CMK (cell line): ENCODE data around the gene SLC16A5.
"Not testable (repeated sequence)": the region's sequence is repeated elsewhere in the genome, so short reads cannot be mapped to it uniquely, and the experiment has no call there.

Experiments used
- DNase-seq: peaks from one replicate; pipeline ENCODE4 v3.0.0-alpha.2; 2010; ENCODE audit warnings: low read depth

SLC16A5 gene

DNA sequence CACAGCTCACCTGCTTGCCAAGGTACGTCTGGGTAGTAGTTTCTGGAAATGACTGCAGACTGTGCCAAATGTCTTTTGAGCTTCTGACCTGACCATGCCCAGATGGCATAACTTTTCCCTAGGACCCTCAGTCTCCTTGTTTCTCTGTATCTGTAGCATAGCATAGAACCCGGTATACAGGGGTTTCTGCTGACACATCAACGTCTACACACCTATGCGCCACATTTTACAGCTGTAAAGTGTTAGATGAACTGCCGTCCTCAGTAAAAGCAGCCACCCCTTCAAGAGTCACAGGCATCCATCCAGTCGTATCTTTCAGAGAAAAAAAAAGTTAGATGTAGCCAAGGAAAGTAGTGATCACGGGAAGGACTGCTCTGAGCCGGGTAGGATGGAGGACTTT lies 23.3 kb upstream of the SLC16A5 start:
- no peak for DNase-seq

DNA sequence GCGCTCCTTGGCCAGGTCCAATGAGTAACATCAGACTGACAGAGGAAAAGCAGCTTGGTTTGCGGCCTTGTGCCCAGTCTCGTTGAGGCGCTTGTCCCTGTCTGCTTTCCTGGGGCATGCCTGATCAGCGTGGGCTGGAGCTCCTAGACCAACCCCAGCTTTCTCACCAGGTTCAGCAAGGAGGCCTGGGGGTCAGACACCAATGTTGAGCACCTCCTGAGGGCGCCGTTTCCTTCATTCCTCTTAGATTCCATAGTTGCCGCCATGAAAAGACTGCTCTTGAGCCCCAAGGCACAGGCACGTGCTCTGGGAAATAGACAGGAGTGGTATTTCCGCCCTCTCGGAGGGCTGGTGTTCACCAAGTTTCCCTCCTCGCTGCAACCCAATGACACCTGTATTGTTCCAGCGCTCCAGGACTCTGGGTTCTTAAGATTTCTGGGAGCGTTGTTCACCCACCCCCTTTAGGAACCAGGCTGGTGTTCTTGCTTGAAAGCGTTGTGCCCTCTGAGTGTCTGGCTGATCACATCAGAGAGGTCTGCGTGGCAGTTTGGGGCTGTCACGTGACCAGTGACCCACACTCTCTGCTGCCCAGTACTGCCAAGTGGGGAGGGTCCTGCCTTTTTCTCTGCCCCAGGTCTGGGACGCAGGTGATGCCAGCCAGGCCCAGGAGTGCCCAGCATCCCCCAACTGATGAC lies 22.7 kb upstream of the SLC16A5 start:
- DNase-seq = no peak

DNA sequence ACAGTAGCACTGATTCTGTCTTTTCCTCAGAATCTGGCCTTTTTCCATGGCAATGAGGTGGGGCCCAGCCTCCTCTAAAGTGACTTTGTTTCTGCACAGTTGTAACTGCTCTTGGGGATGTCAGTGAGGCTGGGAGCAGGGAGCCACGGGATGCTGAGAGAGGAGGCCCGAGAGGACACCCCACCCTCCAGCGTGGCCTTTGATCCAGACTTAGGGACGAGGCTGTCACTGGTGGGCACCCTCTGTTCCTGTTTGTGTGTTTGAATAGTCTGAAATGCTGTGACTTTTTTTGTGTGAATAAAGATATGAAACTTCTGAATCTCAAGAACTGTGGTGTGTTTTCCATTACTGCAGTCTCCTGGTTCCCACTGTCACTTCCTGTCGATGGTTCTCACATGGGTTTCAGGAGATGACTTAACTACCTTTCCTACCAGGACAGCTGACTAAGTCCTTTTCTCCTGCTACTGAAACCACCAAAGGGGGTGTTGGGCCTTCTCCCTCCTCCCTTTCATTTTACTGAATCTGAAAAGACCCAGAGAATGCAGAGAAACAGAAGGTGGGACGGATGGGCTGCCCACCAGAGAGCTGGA lies 22.1 kb upstream of the SLC16A5 start:
- no peak for DNase-seq

DNA sequence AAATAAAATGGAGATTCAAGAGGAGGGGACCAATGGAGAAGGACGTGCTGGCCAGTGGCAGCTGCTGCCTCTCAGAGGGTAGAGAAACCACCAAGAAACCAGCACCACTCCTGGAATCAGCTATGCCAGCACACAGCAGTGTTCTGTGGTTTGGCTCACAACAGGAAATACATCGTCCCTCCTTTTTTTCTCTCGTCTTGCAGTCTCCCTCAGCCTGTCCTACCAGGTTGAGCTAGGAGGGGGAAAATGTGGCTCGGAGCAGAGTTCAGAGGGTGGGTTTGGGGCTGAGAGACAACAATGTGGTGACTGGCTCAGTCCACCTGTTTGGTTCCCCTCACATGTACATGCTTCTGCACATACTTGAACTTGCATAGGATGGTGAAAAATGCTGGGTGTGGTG lies 19.9 kb upstream of the SLC16A5 start:
- DNase-seq = no peak

DNA sequence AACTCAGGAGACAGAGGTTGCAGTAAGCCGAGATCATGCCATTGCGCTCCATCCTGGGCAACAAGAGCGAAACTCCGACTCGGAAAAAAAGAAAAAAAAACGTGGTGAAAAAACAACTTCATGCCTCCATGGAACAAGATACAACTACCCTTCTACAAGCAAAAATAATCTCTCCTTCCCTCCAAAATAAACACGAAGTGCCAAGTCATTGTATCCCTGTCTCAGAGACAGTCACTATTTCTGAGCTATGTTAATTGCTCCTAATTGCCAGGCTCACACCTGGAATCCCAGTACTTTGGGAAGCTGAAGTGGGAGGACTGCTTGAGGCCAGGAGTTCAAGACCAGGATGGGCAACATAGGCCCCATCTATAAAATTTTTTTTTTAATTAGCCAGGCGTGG lies 19.0 kb upstream of the SLC16A5 start:
- DNase-seq = no peak

DNA sequence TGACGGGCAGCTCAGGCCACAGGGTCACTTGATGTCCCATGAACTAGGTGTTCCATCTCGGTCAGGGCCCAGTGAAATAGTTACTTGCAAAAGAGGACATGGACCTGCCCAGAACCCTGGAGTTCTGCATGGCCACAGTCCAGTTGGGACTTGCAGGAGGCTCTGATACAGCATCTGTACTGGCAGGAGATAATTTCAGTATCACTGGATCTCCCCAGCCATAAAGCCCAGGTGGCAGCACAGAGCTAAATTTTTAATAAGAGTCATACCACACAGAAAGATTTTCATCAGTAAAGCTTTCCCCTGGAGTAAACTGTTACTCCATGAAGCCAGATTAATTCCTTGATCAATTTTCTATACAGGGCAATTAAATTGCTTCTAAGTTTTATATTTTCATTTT lies 18.0 kb upstream of the SLC16A5 start:
- DNase-seq = no peak

DNA sequence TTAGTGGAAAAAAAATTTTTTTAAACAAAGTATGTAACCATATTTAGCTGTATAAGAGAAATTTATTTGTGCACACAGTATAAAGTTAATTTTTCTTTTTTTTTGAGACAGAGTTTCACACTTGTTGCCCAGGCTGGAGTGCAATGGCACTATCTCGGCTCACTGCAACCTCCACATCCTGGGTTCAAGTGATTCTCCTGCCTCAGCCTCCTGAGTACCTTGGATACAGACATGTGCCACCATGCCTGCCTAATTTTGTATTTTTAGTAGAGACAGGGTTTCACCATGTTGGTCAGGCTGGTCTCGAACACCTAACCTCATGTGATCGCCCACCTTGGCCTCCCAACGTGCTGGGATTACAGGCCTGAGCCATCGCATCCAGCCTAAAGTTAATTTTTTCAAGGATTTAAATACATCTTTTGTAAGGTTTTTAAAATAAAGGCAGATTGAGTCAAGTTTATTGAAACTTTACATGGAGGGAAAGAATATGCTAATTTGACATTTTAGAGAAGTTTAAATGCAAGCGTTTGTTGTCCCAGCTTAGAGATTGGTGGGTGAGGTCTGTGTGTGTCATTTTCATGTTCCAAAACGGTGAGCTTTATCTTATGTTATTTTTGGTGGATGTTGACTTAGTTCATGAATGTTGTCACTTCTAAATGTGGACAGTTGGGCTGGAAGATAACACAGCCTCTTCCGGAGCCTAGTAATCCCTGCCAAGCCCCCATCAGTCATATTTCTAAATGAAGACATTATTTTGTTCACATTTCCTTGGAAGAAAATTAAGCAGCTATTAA lies 16.1 kb upstream of the SLC16A5 start:
- not testable (repeated sequence) for DNase-seq

DNA sequence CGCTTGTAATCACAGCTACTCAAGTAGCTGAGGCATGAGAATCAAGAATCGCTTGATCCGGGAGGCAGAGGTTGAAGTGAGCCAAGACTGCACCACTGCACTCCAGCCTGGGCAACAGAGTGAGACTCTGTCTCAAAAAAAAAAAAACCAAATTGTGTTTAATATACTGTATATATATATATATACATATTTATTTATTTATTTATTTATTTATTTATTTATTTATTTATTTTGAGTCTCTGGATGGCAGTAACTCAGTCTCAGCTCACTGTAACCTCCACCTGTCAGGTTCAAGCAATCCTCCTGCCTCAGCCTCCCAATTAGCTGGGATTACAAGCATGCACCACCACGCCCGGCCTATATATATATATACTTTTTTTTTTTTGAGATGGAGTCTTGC lies 14.8 kb upstream of the SLC16A5 start:
- not testable (repeated sequence) for DNase-seq

DNA sequence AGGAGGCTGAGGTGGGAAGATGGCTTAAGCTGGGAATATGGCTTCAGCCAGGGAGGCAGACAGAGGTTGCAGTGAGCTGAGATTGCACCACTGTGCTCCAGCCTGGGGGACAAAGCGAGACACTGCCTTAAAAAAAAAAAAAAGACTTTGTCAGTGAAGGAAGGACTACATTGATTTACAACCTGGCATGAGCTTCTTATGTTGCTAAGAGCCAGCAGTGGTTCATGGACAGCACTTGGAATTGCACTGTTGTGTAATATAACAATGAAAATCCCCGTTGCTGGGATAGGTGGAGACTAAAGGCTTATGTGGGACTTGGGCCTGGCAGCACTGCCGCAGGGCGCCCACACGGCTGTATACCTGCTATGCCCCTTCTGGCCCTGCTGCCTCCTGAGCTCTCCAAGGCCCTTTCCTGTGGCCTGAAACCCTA lies 14.1 kb upstream of the SLC16A5 start:
- no peak for DNase-seq

DNA sequence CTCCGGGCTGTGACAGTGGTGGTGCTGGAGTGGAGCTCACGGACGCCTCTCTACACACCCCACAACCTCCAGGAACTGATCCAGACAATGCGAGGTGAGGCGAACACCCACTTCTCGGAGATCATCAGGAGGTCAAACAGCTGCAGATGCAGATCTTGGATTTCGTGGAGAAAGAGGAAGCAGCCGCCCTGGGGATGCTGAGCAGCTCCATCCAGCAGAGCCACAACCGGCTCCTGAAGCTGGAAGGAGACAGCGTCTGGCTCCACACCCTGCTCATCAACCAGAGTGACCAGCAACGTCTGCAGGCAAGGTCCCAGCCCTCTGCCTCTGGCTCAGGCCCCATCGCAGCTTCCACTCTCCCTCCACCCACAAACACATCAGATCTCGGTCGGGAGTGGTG lies 13.2 kb upstream of the SLC16A5 start:
- peak; percentile 61 for DNase-seq

DNA sequence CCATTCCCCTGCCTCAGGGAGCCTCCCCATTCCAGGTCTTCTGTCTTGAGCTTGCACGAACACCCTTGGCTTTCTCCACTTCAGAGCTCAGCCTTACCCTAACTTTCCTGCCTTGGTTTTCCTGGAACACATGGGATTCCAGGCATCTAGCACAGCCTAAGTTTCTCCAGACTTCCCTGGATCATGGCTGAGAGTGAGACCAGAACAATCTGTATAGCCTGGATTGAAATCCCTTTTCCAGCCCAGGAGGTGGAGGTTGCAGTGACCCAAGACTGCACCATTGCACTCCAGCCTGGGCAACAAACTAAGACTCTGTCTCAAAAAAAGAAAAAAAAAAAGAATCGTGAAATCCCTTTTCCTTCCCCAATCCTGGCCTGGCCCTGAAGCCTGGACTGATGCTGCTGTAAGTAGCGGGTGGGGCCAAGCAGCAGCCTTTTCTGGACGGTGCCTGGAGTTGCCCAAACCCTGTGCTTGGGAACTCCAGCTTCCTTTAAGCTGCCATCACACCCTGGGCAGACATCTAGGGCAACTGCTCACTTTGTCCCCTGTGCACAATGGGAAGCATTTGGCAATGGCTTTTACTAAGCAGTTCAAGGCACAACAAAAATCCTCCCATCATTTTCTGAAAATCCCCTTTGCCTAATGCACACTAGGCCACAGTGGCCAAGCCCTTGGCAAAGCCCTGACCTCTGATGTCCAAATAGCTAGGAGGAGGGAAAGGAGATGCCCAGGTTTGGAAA lies 12.0 kb upstream of the SLC16A5 start:
- DNase-seq = no peak

DNA sequence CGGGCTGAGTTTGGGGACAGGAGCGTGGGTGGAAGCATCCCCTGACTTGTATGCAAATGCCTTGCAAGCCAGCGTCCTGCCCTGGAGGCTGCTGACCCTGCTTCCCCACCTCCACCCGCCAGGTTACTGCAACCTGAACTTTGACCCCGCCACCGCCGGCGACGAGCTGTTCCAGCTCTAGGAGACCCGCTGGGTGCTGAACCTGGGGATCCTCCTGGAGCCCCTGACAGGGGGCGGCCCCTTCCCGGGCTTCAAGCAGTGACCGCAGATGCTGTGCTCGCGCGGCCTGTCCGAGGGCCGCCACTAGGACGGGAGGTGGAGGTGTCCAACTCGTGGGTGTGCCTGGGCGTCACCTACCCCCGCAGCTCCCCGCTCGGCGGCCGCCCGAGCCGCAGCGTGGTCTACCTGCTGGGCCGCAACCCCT lies 10.7 kb upstream of the SLC16A5 start:
- DNase-seq = no peak

DNA sequence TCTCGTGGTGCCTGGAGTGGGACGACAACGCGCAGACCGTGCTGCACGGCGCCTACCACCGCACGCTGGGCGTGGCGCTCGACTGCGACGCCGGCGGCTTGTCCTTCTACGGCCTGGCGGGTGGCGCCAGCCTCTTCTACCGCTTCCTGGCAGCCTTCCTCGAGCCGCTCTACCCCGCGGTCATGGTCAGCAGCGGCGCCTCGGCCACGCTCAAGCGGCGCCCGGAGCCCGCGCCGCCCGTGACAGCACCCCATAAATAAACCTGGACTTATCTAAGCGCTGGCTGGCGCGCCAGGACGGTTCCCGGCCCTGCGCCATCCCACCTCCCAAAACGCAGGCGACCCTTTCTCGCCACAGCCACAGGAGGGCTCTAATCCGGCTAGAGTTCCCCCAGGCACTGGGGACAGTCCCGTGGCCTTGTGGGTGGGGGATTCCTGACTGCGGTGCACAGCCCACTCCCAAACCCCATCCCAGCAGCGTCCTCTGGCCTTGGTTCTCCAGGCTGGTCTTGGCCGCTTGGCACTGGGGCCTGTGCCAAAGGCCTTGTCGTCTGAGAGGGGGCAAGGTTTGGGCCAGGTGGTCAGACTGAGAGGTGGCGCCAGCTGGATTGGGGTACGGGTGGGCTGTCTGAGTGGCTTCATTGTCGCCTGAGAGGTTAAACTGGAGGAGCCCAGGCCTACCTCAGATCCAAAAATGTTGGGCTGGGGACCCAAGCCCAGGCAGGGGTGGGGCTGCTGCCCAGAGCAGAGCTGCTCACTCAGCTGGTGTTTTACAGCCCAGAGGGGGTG lies 10.1 kb upstream of the SLC16A5 start:
- DNase-seq = peak; percentile 70

DNA sequence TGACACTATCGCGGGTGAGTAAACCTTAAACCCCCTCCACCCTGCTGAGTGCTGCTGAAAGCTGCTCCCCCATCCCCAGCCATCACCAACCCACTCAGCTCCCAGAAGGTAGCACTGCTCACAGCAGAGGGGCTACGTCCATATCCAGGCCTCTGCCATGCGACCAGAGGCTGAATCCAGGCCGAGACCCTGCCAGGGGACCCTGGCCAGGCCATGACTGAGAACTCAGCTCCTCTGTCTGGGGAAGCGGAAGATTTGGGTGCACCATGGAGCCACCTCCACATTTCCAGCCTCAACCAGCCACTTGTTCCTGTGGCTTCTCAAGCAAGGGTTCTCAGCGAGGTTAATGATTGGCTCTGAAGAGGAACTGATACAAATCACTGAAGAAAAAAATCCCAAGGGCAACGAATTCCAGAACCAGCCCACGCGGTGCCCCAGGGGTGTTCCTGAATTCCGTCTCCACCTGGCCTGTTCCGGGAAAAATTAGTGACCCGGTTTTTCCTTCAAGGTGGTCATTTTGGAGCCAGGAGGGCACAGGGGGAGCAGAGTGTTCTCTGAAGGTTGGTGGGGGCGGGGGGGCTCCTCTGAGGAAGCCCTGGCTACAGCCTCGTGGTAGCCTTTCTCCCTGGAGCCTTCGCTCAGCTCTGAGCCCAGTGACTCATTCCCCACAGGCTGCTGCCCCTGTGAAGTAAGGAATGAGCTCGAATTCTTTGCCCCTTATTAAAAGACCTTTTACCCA lies 9.3 kb upstream of the SLC16A5 start:
- DNase-seq = no peak

DNA sequence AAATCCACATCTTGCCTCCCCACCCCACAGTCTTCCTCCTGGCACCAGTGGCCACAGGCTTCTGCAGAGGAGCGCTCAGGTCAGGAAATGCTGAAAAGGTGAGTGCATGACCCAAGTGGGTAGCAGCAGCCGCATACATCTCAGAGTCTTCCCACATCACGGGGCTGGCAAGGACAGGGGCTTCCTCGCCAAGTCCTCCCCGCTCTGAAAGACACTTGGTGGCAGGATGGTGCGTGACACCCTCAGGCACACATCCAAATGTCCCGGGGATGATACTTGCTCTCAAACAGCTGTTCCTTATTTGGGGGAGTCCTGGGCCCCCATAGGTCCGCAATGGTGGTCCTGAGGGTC lies 8.8 kb upstream of the SLC16A5 start:
- DNase-seq = no peak

DNA sequence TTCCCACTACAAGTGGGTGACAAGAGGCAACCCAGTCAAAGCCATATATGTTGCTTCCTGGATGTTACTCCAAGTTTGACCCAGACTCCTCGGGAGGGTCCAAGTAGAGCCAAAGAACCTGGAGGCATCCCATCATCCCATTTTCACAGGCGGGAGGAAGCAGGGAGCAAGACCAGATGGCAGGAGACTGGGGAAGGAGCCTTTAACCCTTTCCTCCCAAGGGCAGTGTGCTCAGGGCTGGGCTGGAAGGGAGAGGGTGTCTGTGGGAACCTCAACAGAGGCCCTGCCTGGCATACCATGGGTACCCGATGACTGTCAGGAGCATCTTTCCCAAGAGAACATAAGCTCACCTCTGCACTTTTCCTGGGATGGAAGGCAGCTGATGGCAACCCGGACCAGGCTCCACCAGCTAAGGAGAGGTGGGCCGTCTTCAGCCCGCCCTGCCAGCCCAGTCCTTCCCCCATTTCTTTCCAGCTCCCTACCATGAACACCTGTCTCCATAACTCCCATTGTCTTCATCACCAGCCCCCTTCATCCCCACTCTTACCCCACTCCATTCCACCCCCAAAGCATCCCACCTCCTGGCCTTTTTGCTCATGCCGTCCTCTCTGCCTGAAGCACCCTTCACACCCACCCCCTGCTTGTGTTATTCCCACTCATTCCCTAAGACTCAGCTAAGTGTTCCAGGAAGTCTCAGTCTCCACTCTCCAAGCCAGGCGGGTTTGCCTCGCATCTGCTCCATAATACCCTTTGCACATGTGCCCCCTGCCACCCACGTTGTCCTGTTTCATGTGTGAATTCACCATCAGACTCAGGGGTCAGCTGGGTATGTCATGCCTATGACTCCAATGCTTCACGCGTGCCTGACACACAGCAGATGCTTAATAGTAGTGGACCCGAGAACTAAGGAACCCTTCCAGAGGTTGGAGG lies 5.9 kb upstream of the SLC16A5 start:
- no peak for DNase-seq

DNA sequence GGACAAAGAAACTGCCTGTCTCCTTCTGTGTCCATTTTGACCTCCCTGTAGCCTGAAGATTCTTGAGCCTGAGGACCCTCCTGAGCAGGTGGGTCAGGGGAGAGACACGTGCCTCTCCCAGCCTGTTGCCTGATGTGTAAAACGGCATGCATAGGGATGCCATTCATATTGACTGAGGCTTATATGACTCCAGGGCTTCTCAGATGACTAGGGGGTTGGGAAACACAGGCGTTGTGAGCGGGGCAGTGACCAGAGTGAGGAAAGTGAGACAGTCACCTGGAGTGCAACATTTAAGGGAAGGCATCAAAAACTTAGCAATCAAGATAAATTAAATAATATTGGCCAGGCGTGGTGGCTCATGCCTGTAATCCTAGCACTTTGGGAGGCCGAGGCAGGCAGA lies 5.1 kb upstream of the SLC16A5 start:
- DNase-seq = no peak

DNA sequence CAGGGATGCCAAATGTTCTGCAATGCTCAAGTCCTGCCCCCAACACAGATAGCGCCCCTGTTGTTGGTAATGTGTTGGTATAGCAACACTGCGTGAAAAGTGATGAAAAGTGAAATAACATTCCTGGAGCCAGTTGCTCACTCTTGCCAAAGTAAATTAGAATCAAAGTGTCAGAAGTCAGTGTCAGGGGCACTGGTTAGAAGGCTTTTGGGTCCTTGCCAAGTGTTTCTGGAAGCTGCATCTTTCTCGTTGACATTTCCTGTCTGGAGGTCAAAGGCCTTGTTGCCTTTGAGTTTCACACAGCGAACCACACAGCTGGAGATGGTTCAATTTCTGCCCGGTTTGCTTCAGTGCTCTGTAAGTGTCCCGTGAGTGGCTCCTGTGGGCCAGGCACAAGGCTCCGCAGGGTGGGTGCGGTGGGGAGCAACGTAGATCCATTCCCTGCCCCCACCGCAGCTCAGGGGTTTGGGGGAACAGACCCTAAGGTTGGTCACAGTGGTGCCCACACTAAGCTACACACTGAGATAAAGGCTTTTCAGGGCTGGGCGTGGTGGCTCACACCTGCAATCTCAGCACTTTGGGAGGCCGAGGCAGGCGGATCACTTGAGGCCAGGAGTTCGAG lies 3.6 kb upstream of the SLC16A5 start:
- no peak for DNase-seq

DNA sequence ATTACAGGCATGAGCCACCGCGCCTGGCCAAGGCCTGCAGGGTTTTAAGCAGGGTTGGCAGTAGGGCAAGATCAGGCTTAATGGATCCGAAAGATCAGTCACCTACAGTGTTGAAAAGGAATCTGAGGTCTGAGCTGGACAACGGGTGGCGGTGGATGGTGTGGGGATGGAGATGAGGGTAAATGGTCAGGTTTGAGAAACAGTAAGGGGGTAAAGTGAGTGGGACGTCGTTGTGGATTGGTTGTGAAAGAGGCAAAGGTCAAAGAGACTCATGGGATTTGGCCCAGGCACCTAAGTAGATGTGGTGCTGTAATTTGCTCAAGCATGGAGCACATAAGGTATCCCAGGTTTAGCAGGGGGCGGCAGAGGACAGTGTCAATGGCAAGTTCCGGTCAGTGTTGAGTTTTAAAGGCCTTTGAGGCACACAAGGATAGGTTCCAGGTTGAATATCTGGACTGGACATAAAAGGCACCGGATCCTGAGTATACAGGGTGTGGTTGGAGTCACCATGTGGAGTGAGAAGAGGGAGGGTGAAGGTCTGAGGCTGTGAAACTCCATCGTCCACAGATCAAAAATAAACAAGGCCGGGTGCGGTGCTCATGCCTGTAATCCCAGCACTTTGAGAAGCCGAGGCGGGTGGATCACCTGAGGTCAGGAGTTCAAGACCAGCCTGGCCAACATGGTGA lies 1.1 kb upstream of the SLC16A5 start:
- no peak for DNase-seq
